Mesendoderm (in vitro differentiated cells): ENCODE data around the gene NBEA.

Source experiments
- DNase-seq: peaks from one replicate; pipeline ENCODE4 v3.0.0; 2013
- H2AK5ac ChIP-seq: 2 replicates; pipeline ENCODE4 v1.6.1; 2013; ENCODE audit warnings: low read length, inconsistent platforms
- H2BK120ac ChIP-seq: 2 replicates; pipeline ENCODE4 v1.6.1; 2013; ENCODE audit warnings: low read depth, mild to moderate bottlenecking, low read length, moderate library complexity, mixed read lengths
- H2BK15ac ChIP-seq: replicated peaks from 2 replicates; pipeline ENCODE4 v1.6.1; 2013; ENCODE audit warnings: low read depth, mild to moderate bottlenecking, moderate library complexity
- H2BK5ac ChIP-seq: 2 replicates; pipeline ENCODE4 v1.6.1; 2013; ENCODE audit warnings: low read length, inconsistent platforms
- H3K18ac ChIP-seq: 2 replicates; pipeline ENCODE4 v1.6.1; 2013; ENCODE audit warnings: mild to moderate bottlenecking, low read length, mixed read lengths
- H3K23ac ChIP-seq: one replicate; pipeline ENCODE4 v1.6.1; 2013; ENCODE audit warnings: low read length
- H3K27ac ChIP-seq: 2 replicates; pipeline ENCODE4 v1.5.1; 2013; ENCODE audit warnings: low read depth, mild to moderate bottlenecking, inconsistent platforms, low read length, moderate library complexity
- H3K27me3 ChIP-seq: 2 replicates; pipeline ENCODE4 v1.6.1; 2013; ENCODE audit warnings: low read length, control low read depth, mild to moderate bottlenecking, inconsistent platforms; ENCODE audit not compliant: insufficient read depth, poor library complexity
- H3K36me3 ChIP-seq: 2 replicates; pipeline ENCODE4 v1.6.1; 2013; ENCODE audit warnings: low read length, inconsistent platforms; ENCODE audit not compliant: control insufficient read depth, insufficient read depth
- H3K4ac ChIP-seq: one replicate; pipeline ENCODE4 v1.6.1; 2013; ENCODE audit warnings: low read depth, mild to moderate bottlenecking, low read length, moderate library complexity
- H3K4me1 ChIP-seq: 2 replicates; pipeline ENCODE4 v1.6.1; 2013; ENCODE audit warnings: low read depth, low read length, inconsistent platforms; ENCODE audit not compliant: control insufficient read depth
- H3K4me2 ChIP-seq: 2 replicates; pipeline ENCODE4 v1.6.1; 2013; ENCODE audit warnings: low read length
- H3K4me3 ChIP-seq: 2 replicates; pipeline ENCODE4 v1.5.1; 2013; ENCODE audit warnings: mild to moderate bottlenecking, low read length
- H3K56ac ChIP-seq: one replicate; pipeline ENCODE4 v1.6.1; 2013; ENCODE audit warnings: low read length
- H3K79me1 ChIP-seq: 2 replicates; pipeline ENCODE4 v1.6.1; 2013; ENCODE audit warnings: low read length, inconsistent platforms
- H3K79me2 ChIP-seq: 2 replicates; pipeline ENCODE4 v1.6.1; 2013; ENCODE audit warnings: mild to moderate bottlenecking, low read length; ENCODE audit not compliant: control insufficient read depth, insufficient read depth
- H3K9ac ChIP-seq: 2 replicates; pipeline ENCODE4 v1.6.1; 2013; ENCODE audit warnings: low read length, inconsistent platforms
- H4K5ac ChIP-seq: one replicate; pipeline ENCODE4 v1.6.1; 2013; ENCODE audit warnings: low read length
- H4K8ac ChIP-seq: one replicate; pipeline ENCODE4 v1.6.1; 2013; ENCODE audit warnings: low read depth, mild to moderate bottlenecking, control low read depth, low read length, moderate library complexity
- WGBS: extraction: QIAGEN DNeasy Blood & Tissue Kit; methylation state at CpG from one replicate; pipeline ENCODE4 v1.1.7; 2013; ENCODE audit warnings: low lambda C conversion rate, missing lambda C conversion rate; ENCODE audit not compliant: insufficient coverage; ENCODE audit errors: extremely low coverage; 5-methylcytosine and 5-hydroxymethylcytosine counted together

The NBEA gene

DNA sequence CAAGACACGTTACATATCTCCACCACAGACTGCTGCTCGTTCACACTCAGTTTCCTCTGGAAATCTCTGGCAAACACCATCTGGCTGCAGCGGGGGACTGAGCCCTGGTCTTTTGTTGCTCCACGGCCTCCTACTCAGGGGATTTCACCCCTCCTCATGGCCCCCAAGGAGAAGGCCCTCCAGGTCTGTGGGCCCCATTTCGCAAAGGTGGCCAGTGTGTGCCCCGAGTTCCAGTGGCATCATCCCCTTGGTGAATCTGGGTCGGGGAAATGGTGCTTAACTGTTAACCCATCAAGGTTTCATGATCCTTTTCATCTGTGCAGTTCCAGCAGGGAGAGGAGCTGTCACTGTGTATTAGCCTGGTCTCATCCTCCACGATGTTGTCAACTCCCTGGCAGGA is 769.8 kb downstream of the NBEA start:
- Histone ChIP-seq H4K8ac (no peak overlapping the region), H3K36me3 (no peaks in the 10 kb centered on the region), H3K23ac (no peak overlapping the region), H4K5ac (no peak overlapping the region), H3K56ac (no peak overlapping the region), H3K4me3 (no peak overlapping the region), H2BK5ac (no peak overlapping the region), H3K18ac (no peak overlapping the region), H3K4me1 (no peaks in the 10 kb centered on the region), H2BK15ac (no peak overlapping the region), H3K4me2 (no peak overlapping the region), H2BK120ac (no peak overlapping the region), H3K79me1 (no peaks in the 10 kb centered on the region), H3K27me3 (no peaks in the 10 kb centered on the region), H3K9ac (no peak overlapping the region), H3K27ac (no peak overlapping the region), H3K79me2 (no peaks in the 10 kb centered on the region), H3K4ac (no peak overlapping the region), H2AK5ac (no peak overlapping the region)
- WGBS, result no CpG with 5 or more reads among the region's 8 CpGs
- no peak for DNase-seq

DNA sequence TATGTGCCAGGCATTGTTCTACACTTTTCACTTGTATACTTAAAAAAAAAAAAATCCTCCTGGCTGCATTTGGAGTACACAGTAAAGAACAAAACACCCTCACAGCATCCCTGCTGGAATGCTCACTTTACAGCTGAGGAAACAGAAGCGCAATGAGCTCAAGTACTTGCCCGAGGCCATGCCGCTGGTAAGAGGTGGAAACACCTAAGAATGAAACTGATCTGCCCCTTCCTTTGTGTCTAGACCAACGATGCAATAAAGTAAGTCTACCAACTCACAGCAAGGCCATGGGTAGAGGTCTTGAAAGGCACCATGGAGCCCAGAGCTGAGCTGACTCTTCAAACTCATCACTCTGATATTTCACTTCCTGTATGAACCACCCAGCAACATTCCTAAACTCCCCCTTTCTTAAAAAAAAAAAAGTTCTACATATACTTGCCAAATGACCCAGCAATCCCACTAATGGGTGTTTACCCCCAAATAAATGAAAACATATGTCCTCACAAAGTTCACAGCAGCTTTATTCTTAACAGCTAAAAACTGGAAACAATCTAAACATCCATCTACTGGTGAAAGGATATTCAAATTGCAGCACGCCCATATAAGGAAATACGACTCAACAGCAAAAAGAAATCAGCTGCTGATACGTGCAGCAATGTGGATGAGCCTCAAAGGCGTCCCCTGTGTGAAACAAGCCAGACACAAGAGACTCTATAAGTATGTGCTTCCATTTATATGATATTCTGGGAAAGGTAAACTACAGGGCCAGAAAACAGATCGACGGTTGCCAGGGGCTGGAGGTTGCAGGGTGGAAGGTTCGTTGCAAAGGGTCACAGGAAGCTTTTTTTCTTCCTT is 771.1 kb downstream of the NBEA start:
- DNase-seq, result peak; percentile 62
- Histone ChIP-seq H2BK15ac (no peak overlapping the region), H3K9ac (no peak overlapping the region), H2BK5ac (no peak overlapping the region), H2BK120ac (no peak overlapping the region), H4K5ac (no peak overlapping the region), H3K4me3 (no peak overlapping the region), H3K4me2 (no peak overlapping the region), H3K4me1 (no peaks in the 10 kb centered on the region), H3K4ac (no peak overlapping the region), H3K56ac (no peak overlapping the region), H4K8ac (no peak overlapping the region), H3K36me3 (no peaks in the 10 kb centered on the region), H2AK5ac (no peak overlapping the region), H3K27me3 (no peaks in the 10 kb centered on the region), H3K18ac (no peak overlapping the region), H3K27ac (no peak overlapping the region), H3K79me2 (no peaks in the 10 kb centered on the region), H3K79me1 (no peaks in the 10 kb centered on the region), H3K23ac (no peak overlapping the region)
- no CpG with 5 or more reads among the region's 11 CpGs for WGBS

DNA sequence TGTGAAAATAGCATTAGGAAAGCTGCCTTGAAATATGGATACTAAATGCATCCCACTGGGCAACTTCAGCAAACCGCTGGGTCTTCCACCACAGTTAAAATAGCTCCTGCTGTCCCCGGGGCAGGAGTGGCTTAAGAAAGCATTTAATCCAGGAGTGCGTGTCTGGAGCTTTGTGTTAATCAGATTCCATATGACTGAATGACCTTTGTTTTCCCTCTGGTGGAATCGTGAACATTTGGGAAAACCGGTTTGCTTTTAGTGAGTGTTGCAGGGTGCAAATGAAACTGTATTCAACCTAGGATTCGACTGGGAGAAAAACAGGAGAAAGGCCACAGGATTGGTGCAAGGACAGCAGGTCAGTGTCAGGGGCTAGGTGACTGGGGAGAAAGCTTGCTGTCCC is 772.1 kb downstream of the NBEA start:
- H3K56ac ChIP-seq, result no peak overlapping the region
- no peak overlapping the region for H2AK5ac ChIP-seq
- no peaks in the 10 kb centered on the region for H3K79me2 ChIP-seq
- no peaks in the 10 kb centered on the region for H3K27me3 ChIP-seq
- H3K4ac ChIP-seq, result no peak overlapping the region
- no peak overlapping the region for H3K9ac ChIP-seq
- H4K8ac ChIP-seq, result no peak overlapping the region
- no peaks in the 10 kb centered on the region for H3K36me3 ChIP-seq
- no CpG with 5 or more reads among the region's 6 CpGs for WGBS
- H3K4me2 ChIP-seq, result no peak overlapping the region
- H2BK120ac ChIP-seq, result no peak overlapping the region
- no peaks in the 10 kb centered on the region for H3K79me1 ChIP-seq
- no peak overlapping the region for H3K23ac ChIP-seq
- DNase-seq, result no peak
- no peak overlapping the region for H2BK15ac ChIP-seq
- H3K18ac ChIP-seq, result no peak overlapping the region
- H3K27ac ChIP-seq, result no peak overlapping the region
- no peak overlapping the region for H2BK5ac ChIP-seq
- H4K5ac ChIP-seq, result no peak overlapping the region
- no peak overlapping the region for H3K4me3 ChIP-seq
- no peaks in the 10 kb centered on the region for H3K4me1 ChIP-seq

DNA sequence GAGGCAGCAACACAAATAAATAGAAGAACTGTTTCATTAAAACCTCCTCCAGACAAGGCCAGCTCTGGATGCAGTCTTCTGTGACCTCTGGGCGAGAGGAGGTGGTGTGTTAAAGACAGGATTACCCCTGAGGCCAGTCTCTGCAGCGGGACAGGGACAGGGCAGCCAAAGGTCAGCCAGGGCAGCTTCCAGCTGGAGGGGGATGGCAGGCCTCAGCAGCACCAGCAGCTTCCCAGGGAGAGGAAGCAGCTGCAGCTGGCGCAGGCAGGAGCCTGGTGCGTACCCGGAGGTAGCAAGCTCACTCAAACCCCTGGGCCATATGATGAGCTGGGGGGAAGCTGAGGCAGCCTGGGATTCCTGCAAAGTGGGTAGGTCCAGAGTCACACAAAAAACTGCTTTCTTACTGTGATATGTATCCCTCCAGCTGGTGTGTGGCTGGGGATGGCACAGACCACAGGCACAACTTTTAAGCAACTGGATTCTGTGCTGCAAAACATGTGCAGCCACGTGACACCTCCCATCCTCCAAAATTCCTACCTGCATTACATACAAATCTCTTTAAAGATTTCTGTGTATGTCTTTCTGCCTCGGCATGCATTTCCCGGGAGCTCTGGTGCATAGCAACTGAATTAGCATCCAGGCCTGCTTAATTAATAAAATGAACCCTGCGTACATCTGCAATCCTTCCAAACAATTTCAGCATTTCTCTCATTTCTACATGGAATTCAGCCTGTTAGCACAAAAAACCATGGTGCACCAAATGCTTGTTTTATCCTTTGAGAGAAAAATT is 772.7 kb downstream of the NBEA start:
- no peak overlapping the region for H3K4me2 ChIP-seq
- H3K23ac ChIP-seq, result no peak overlapping the region
- WGBS, result no CpG with 5 or more reads among the region's 9 CpGs
- H3K27ac ChIP-seq, result no peak overlapping the region
- no peak overlapping the region for H3K4ac ChIP-seq
- H3K4me1 ChIP-seq, result no peaks in the 10 kb centered on the region
- DNase-seq, result no peak
- H3K9ac ChIP-seq, result no peak overlapping the region
- no peak overlapping the region for H2BK5ac ChIP-seq
- H4K8ac ChIP-seq, result no peak overlapping the region
- H2AK5ac ChIP-seq, result no peak overlapping the region
- no peaks in the 10 kb centered on the region for H3K79me1 ChIP-seq
- no peaks in the 10 kb centered on the region for H3K36me3 ChIP-seq
- H3K79me2 ChIP-seq, result no peaks in the 10 kb centered on the region
- no peak overlapping the region for H3K18ac ChIP-seq
- no peak overlapping the region for H4K5ac ChIP-seq
- H3K4me3 ChIP-seq, result no peak overlapping the region
- H3K56ac ChIP-seq, result no peak overlapping the region
- H2BK15ac ChIP-seq, result no peak overlapping the region
- H3K27me3 ChIP-seq, result no peaks in the 10 kb centered on the region
- no peak overlapping the region for H2BK120ac ChIP-seq

DNA sequence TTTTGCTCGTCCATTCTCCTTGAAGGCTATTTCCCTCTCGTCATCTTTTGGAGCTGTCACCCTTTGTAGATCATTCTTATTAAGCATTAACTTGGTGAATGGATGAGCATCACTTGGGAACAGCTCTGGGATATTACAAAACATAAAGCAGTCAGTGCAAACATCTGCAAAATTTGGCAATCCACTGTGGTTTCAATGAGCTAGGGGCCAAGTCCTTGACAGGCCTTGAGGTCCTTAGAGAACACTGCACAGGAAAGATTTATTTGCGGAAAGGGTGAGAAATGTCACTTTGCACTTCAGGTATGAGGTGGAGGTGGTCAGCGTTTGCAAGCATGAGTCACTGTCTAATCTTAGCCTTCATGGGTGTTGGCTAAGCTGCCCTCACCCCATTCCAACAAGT is 774.1 kb downstream of the NBEA start:
- peak; percentile 39 for DNase-seq

More for the DNA sequence above, 774.1 kb downstream of the NBEA start:
- H3K4me1 ChIP-seq, result no peaks in the 10 kb centered on the region
- no peak overlapping the region for H2BK15ac ChIP-seq
- no peak overlapping the region for H2BK5ac ChIP-seq
- no peaks in the 10 kb centered on the region for H3K27me3 ChIP-seq
- no peak overlapping the region for H2AK5ac ChIP-seq
- H3K18ac ChIP-seq, result no peak overlapping the region
- no peak overlapping the region for H3K4ac ChIP-seq
- H3K4me3 ChIP-seq, result no peak overlapping the region
- H3K23ac ChIP-seq, result no peak overlapping the region
- no peak overlapping the region for H3K27ac ChIP-seq
- no peak overlapping the region for H3K56ac ChIP-seq
- no peak overlapping the region for H3K4me2 ChIP-seq
- no peaks in the 10 kb centered on the region for H3K36me3 ChIP-seq
- H3K79me2 ChIP-seq, result no peaks in the 10 kb centered on the region
- no CpG with 5 or more reads among the region's 4 CpGs for WGBS
- H3K79me1 ChIP-seq, result no peaks in the 10 kb centered on the region
- H4K5ac ChIP-seq, result no peak overlapping the region
- no peak overlapping the region for H2BK120ac ChIP-seq
- H4K8ac ChIP-seq, result no peak overlapping the region
- no peak overlapping the region for H3K9ac ChIP-seq
